ENCODE measurements around the gene PRPF38B. TPM values are rescaled to one million over a fixed set of nuclear protein-coding genes. Genes with fewer than 3 reads are reported as not detected.

Gene PRPF38B
- polyA plus RNA-seq, 1 donor (not counting 4 experiments of a cell fraction or from before 2014, with no cell fraction given): 41.0 TPM

DNA sequence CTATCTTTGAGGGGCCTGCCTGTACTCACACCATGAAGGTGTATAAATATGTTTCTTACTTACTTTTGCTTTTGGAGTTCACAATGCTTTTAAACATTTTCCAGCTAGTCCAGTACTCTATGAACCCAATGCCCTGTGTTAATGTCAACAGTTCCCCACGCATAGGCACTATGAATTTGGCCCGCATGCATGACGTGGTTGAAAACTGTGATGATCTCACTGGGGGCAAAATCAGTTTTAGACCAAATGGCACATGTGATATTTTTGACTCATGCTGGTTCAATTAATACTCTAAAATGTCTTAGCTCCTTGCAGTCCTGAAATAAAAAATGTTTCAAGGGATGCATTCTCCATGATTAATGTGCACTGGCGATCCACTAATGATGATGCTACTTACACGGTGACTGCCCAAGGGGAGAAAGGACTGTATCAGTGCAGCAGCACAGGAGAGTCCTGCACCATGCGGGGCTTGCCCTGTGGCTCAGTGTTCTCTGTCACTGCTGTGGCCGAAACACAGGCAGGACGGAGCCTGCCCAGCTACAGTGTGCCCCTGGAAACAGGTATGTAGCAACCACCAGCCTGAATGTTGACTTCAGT is 36.3 kb downstream of the PRPF38B start:
- Histone ChIP-seq H3K9ac (ENCODE audit: control insufficient read depth, extremely low read depth, insufficient read depth, low read length) (no peak overlapping the region), H3K36me3 (ENCODE audit: control insufficient read depth in 2 of 2, extremely low read depth in 1 of 2, insufficient read depth in 2 of 2, low read length in 2 of 2) (no peaks in the 10 kb centered on the region), H3K4me3 (ENCODE audit: control insufficient read depth in 2 of 3, extremely low read depth in 1 of 3, insufficient read depth in 2 of 3, low read depth in 1 of 3, low read length in 3 of 3) (no peak overlapping the region), H3K9me3 (ENCODE audit: control insufficient read depth, low read depth, low read length) (no peaks in the 10 kb centered on the region), H4K20me1 (ENCODE audit: control insufficient read depth, extremely low read depth, insufficient read depth, low read length) (no peaks in the 10 kb centered on the region), H3K27me3 (ENCODE audit: control insufficient read depth, extremely low read depth, insufficient read depth, low read length) (no peaks in the 10 kb centered on the region), H3K9me1 (ENCODE audit: control insufficient read depth, extremely low read depth, insufficient read depth, low read length) (no peaks in the 10 kb centered on the region), H3K79me2 (ENCODE audit: control insufficient read depth, insufficient read depth, low read length) (no peaks in the 10 kb centered on the region), H3K4me1 (ENCODE audit: control insufficient read depth, extremely low read depth, insufficient read depth, low read length) (no peaks in the 10 kb centered on the region), H3K4me2 (ENCODE audit: control insufficient read depth, extremely low read depth, insufficient read depth, low read depth, low read length) (no peak overlapping the region), H3K27ac (ENCODE audit: control insufficient read depth, insufficient read depth, low read length) (no peak overlapping the region), H2AFZ (ENCODE audit: control insufficient read depth, low read length) (no peak overlapping the region)
- DNase-seq (ENCODE audit: low read depth, low spot score) (no peak), FAIRE-seq (no peak)
- dilution Hi-C loops (cut with MboI; ENCODE audit: extremely low pct_ligation_motif_present, low sequenced_read_pairs): no loop called here
- TF ChIP-seq, protein P1, sequence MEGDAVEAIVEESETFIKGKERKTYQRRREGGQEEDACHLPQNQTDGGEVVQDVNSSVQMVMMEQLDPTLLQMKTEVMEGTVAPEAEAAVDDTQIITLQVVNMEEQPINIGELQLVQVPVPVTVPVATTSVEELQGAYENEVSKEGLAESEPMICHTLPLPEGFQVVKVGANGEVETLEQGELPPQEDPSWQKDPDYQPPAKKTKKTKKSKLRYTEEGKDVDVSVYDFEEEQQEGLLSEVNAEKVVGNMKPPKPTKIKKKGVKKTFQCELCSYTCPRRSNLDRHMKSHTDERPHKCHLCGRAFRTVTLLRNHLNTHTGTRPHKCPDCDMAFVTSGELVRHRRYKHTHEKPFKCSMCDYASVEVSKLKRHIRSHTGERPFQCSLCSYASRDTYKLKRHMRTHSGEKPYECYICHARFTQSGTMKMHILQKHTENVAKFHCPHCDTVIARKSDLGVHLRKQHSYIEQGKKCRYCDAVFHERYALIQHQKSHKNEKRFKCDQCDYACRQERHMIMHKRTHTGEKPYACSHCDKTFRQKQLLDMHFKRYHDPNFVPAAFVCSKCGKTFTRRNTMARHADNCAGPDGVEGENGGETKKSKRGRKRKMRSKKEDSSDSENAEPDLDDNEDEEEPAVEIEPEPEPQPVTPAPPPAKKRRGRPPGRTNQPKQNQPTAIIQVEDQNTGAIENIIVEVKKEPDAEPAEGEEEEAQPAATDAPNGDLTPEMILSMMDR (optimal IDR thresholded peaks at IDR 0.05 in 1 of 3, IDR thresholded peaks at IDR 0.05 in 1 of 3, conservative IDR thresholded peaks at IDR 0.05 in 1 of 3; ENCODE audit: extremely low read depth in 1 of 3, insufficient read depth in 2 of 3, low read length in 3 of 3): no peak
- TF ChIP-seq EZH2 (IDR thresholded peaks at IDR 0.05; ENCODE audit: low read length): no peak

DNA sequence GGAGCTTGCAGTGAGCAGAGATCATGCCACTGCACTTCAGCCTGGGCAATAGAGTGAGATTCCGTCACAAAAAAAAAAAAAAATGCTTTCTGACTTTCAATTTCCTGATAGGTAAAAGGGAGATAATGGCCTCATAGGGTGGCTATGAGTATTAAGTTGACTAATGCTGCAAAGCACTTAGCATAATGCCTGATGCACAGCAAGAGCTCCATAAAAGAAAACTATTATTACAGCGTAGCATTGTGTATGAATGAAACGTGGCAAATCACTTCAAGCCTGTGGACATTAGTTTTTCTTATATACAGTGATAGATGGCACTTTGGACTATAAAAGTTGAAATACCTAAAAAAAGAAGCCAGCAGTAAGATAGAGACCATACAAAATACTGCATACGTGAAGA is 37.4 kb downstream of the PRPF38B start:
- H3K36me3 ChIP-seq (ENCODE audit: control insufficient read depth in 2 of 2, extremely low read depth in 1 of 2, insufficient read depth in 2 of 2, low read length in 2 of 2): no peaks in the 10 kb centered on the region
- no peak for TF ChIP-seq EZH2 (IDR thresholded peaks at IDR 0.05; ENCODE audit: low read length)
- TF ChIP-seq, protein P1 (optimal IDR thresholded peaks at IDR 0.05 in 1 of 3, IDR thresholded peaks at IDR 0.05 in 1 of 3, conservative IDR thresholded peaks at IDR 0.05 in 1 of 3; ENCODE audit: extremely low read depth in 1 of 3, insufficient read depth in 2 of 3, low read length in 3 of 3): no peak
- H3K4me2 ChIP-seq (ENCODE audit: control insufficient read depth, extremely low read depth, insufficient read depth, low read depth, low read length): no peak overlapping the region
- no peak for FAIRE-seq
- no peak overlapping the region for H3K4me3 ChIP-seq (ENCODE audit: control insufficient read depth in 2 of 3, extremely low read depth in 1 of 3, insufficient read depth in 2 of 3, low read depth in 1 of 3, low read length in 3 of 3)
- no peaks in the 10 kb centered on the region for H3K4me1 ChIP-seq (ENCODE audit: control insufficient read depth, extremely low read depth, insufficient read depth, low read length)
- dilution Hi-C loops (cut with MboI; ENCODE audit: extremely low pct_ligation_motif_present, low sequenced_read_pairs): no loop called here
- no peaks in the 10 kb centered on the region for H3K27me3 ChIP-seq (ENCODE audit: control insufficient read depth, extremely low read depth, insufficient read depth, low read length)
- DNase-seq (ENCODE audit: low read depth, low spot score): no peak
- no peak overlapping the region for H3K9ac ChIP-seq (ENCODE audit: control insufficient read depth, extremely low read depth, insufficient read depth, low read length)
- H4K20me1 ChIP-seq (ENCODE audit: control insufficient read depth, extremely low read depth, insufficient read depth, low read length): no peaks in the 10 kb centered on the region
- no peaks in the 10 kb centered on the region for H3K9me1 ChIP-seq (ENCODE audit: control insufficient read depth, extremely low read depth, insufficient read depth, low read length)
- H3K9me3 ChIP-seq (ENCODE audit: control insufficient read depth, low read depth, low read length): no peaks in the 10 kb centered on the region
- H3K27ac ChIP-seq (ENCODE audit: control insufficient read depth, insufficient read depth, low read length): no peak overlapping the region
- no peak overlapping the region for H2AFZ ChIP-seq (ENCODE audit: control insufficient read depth, low read length)
- no peaks in the 10 kb centered on the region for H3K79me2 ChIP-seq (ENCODE audit: control insufficient read depth, insufficient read depth, low read length)

Measured in keratinocyte (primary cell).